Endodermal cell (in vitro differentiated cells): ENCODE data around the gene HOXA11. TPM values are rescaled to one million over a fixed set of nuclear protein-coding genes. Genes with fewer than 3 reads are reported as not detected.

Source experiments
- DNase-seq: peaks from one replicate; pipeline ENCODE4 v3.0.0-alpha.2; 2017
- H3K27ac ChIP-seq: 2 replicates; pipeline ENCODE4 v1.5.1; 2013; ENCODE audit warnings: mild to moderate bottlenecking, low read depth, low read length, moderate library complexity
- H3K27me3 ChIP-seq: 2 replicates; pipeline ENCODE4 v1.6.1; 2013; ENCODE audit warnings: mild to moderate bottlenecking, low read length, moderate library complexity; ENCODE audit not compliant: insufficient read depth, control insufficient read depth, poor library complexity, severe bottlenecking
- H3K36me3 ChIP-seq: 2 replicates; pipeline ENCODE4 v1.7.0; 2013; ENCODE audit warnings: mild to moderate bottlenecking, low read length, moderate library complexity; ENCODE audit not compliant: control insufficient read depth, insufficient read depth
- H3K4me1 ChIP-seq: one replicate; pipeline ENCODE4 v1.7.0; 2013; ENCODE audit warnings: low read length; ENCODE audit not compliant: control insufficient read depth, insufficient read depth
- H3K4me3 ChIP-seq: 2 replicates; pipeline ENCODE4 v1.5.1; 2013; ENCODE audit warnings: mild to moderate bottlenecking, low read length, moderate library complexity
- H3K9ac ChIP-seq: 2 replicates; pipeline ENCODE4 v1.6.1; 2013; ENCODE audit warnings: mild to moderate bottlenecking, low read length, moderate library complexity; ENCODE audit not compliant: poor library complexity, severe bottlenecking; ENCODE audit errors: extremely low read depth
- H3K9me3 ChIP-seq: 2 replicates; pipeline ENCODE4 v1.6.1; 2013; ENCODE audit warnings: mild to moderate bottlenecking, low read length, moderate library complexity; ENCODE audit not compliant: control insufficient read depth
- H3K27ac Mint-ChIP-seq: 2 replicates; pipeline ENCODE4 v1.8.0; 2020; ENCODE audit warnings: mixed read lengths
- H3K27me3 Mint-ChIP-seq: 2 replicates; pipeline ENCODE4 v1.8.0; 2021; ENCODE audit warnings: mild to moderate bottlenecking, mixed read lengths; ENCODE audit not compliant: insufficient read depth
- H3K36me3 Mint-ChIP-seq: 2 replicates; pipeline ENCODE4 v1.8.0; 2020; ENCODE audit warnings: low read depth, mixed read lengths
- H3K4me1 Mint-ChIP-seq: 2 replicates; pipeline ENCODE4 v1.8.0; 2020; ENCODE audit warnings: mixed read lengths
- H3K4me3 Mint-ChIP-seq: 2 replicates; pipeline ENCODE4 v1.8.0; 2020; ENCODE audit warnings: mild to moderate bottlenecking, moderate library complexity, mixed read lengths
- H3K9me3 Mint-ChIP-seq: 2 replicates; pipeline ENCODE4 v1.8.0; 2020; ENCODE audit warnings: mild to moderate bottlenecking, mixed read lengths
- WGBS, 2 experiments: methylation state at CpG; one replicate each; pipeline versions ENCODE4 v1.1.5 to v1.1.7; 2013; ENCODE audit warnings: missing lambda C conversion rate in 2 of 2, mixed read lengths in 1 of 2; ENCODE audit not compliant: insufficient coverage in 1 of 2, insufficient read length in 1 of 2; 5-methylcytosine and 5-hydroxymethylcytosine counted together
- total RNA-seq, 2 donors: library from RNA; stranded (reverse); fragmentation: NEBNext Ultra II Directional in 1 of 2; extraction: Animal tissue kit (Norgen Biotek cat#: 25700) in 1 of 2; gene quantifications; 2 replicates in 1 of 2; 3 replicates in 1 of 2; pipeline ENCODE4 v1.2.1, GENCODE V29; 2021
- TF ChIP-seq, protein P1 (sequence below): fragments of 200-600 bp; sonication (generic); conservative IDR thresholded peaks from 2 replicates; pipeline ENCODE4 v1.5.0; 2021; ENCODE audit warnings: antibody characterized with exemption, mild to moderate bottlenecking

The HOXA11 gene
- total RNA-seq, 2 donors from 2014 or later = not detected

DNA sequence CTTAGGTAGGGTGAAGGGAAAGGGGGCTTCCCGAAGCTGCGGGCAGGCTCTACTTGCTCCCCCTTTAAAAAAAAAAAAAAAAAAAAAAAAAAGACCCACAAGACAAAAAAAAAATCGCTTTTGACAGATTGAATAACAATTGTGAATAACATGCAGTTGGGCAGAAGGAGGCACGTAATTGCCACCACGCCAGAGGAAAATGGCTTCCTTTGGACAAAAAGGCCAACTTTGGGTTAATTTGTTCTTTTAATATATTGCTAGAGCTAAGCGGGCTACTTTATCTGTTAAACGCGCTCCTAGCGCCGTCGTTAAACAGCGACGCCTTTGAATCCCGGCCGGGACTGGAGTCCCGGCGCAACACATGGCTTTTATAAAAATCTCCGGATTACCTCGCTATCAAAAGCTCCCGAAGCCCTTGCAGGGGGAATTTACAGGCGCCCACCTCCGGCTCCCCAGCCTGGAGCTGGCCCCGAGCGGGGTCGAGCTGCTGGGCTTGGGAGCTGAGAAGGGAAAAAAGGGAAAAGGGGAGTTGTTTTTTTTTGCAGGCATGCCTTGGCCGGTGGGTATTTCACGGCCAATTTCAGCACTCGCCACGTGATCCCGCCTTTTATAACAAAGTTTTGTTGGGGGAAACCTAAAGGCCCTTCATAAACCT, 1.2 kb downstream of the HOXA11 start:
- Mint-ChIP-seq H3K9me3 (peaks cover 4% of the 10 kb centered on the region), H3K4me1 (peaks cover 26% of the 10 kb centered on the region), H3K4me3 (peak overlapping the region; percentile 46), H3K36me3 (no peaks in the 10 kb centered on the region), H3K27me3 (peaks cover 100% of the 10 kb centered on the region), H3K27ac (no peak overlapping the region)
- H3K36me3 ChIP-seq = no peaks in the 10 kb centered on the region
- H3K4me1 ChIP-seq = peaks cover 12% of the 10 kb centered on the region
- no peaks in the 10 kb centered on the region for H3K9me3 ChIP-seq
- 2 to 4% methylated on average over 26 to 28 of the region's 30 CpGs for whole genome bisulfite sequencing, 2 experiments
- peaks cover 100% of the 10 kb centered on the region for H3K27me3 ChIP-seq
- TF ChIP-seq, protein P1, sequence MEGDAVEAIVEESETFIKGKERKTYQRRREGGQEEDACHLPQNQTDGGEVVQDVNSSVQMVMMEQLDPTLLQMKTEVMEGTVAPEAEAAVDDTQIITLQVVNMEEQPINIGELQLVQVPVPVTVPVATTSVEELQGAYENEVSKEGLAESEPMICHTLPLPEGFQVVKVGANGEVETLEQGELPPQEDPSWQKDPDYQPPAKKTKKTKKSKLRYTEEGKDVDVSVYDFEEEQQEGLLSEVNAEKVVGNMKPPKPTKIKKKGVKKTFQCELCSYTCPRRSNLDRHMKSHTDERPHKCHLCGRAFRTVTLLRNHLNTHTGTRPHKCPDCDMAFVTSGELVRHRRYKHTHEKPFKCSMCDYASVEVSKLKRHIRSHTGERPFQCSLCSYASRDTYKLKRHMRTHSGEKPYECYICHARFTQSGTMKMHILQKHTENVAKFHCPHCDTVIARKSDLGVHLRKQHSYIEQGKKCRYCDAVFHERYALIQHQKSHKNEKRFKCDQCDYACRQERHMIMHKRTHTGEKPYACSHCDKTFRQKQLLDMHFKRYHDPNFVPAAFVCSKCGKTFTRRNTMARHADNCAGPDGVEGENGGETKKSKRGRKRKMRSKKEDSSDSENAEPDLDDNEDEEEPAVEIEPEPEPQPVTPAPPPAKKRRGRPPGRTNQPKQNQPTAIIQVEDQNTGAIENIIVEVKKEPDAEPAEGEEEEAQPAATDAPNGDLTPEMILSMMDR = no peak
- H3K9ac ChIP-seq = no peak overlapping the region
- no peak overlapping the region for H3K27ac ChIP-seq
- H3K4me3 ChIP-seq = peak overlapping the region; percentile 77
- peak; percentile 71 for DNase-seq

GRCh38 chr7:27182861-27183681, 2.0 kb downstream of the HOXA11 start:
- 3 to 17% methylated on average over 12 to 37 of the region's 39 CpGs for WGBS, 2 experiments
- Mint-ChIP-seq H3K4me1 (peaks cover 19% of the 10 kb centered on the region), H3K4me3 (peak overlapping the region; percentile 46), H3K27ac (no peak overlapping the region), H3K36me3 (no peaks in the 10 kb centered on the region), H3K27me3 (peaks cover 100% of the 10 kb centered on the region), H3K9me3 (peaks cover 4% of the 10 kb centered on the region)
- Histone ChIP-seq H3K27me3 (peaks cover 100% of the 10 kb centered on the region), H3K36me3 (no peaks in the 10 kb centered on the region), H3K27ac (no peak overlapping the region), H3K4me1 (peaks cover 6% of the 10 kb centered on the region), H3K9me3 (no peaks in the 10 kb centered on the region), H3K4me3 (peak overlapping the region; percentile 77), H3K9ac (no peak overlapping the region)
- peak; percentile 89 for DNase-seq
- TF ChIP-seq, protein P1 = no peak

DNA sequence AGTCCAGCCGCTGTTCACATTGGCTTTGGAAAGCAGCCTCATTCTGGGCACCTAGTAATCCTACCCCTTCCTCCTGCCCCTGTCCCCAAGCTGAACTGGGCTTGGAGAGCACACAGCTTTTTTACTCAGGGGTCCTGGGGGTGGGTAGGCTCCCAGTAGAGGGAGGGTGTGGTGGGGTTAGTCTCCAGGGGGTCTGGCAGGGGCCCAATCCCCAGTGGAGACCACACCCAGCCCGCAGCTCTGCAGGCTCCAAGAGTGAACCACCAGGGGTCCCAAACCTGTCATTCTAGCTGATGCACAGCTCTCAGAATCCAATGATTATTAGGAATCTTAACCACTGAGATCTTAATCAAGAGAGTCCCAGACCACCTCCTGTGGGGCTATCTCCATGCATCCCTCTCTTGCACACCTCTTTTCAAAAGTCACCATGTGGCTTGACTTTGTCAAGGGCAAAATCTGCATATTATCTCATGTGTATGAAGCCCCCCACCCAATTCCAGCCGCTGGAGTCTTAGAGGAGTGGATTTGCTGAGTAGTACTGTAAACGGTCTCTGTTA, 2.7 kb downstream of the HOXA11 start:
- no peak overlapping the region for H3K4me3 ChIP-seq
- no peak overlapping the region for H3K27ac ChIP-seq
- H3K4me1 ChIP-seq = peaks cover 6% of the 10 kb centered on the region
- Mint-ChIP-seq H3K4me1 (peaks cover 19% of the 10 kb centered on the region), H3K27me3 (peaks cover 100% of the 10 kb centered on the region), H3K36me3 (no peaks in the 10 kb centered on the region), H3K9me3 (peaks cover 4% of the 10 kb centered on the region), H3K27ac (no peak overlapping the region), H3K4me3 (no peak overlapping the region)
- no peaks in the 10 kb centered on the region for H3K9me3 ChIP-seq
- peaks cover 100% of the 10 kb centered on the region for H3K27me3 ChIP-seq
- 29 to 33% methylated on average over 1 to 4 of the region's 4 CpGs for WGBS, 2 experiments
- H3K9ac ChIP-seq = no peak overlapping the region
- TF ChIP-seq, protein P1 = no peak
- no peaks in the 10 kb centered on the region for H3K36me3 ChIP-seq
- DNase-seq = no peak
